Testis (tissue), 2 donors: ENCODE results near the gene TEKTIP1.
A peak's percentile ranks its signal among the peaks of the same experiment; 100 is the strongest.

Experiments used
- CTCF ChIP-seq, 3 experiments: fragments of 450-650 bp in 2 of 3; fragments of 200-600 bp in 1 of 3; sonication (generic) in 1 of 3; IDR thresholded peaks; one replicate each; pipeline ENCODE4 v1.5.1; 2016 to 2019; ENCODE audit warnings: antibody characterized with exemption in 3 of 3, mild to moderate bottlenecking in 2 of 3, moderate library complexity in 1 of 3
- POLR2A ChIP-seq: fragments of 450-650 bp; IDR thresholded peaks from one replicate; pipeline ENCODE4 v1.6.1; 2017; ENCODE audit warnings: antibody characterized with exemption, mild to moderate bottlenecking, moderate library complexity

GRCh38 chr19:3547301-3547731 is 8.3 kb downstream of the TEKTIP1 start:
- TF ChIP-seq CTCF (IDR thresholded peaks at IDR 0.05) (peak; percentile 10 to 38 (median 23)), POLR2A (no peak)
